AG04449 (cell line): ENCODE measurements around the gene PPT1.
A peak's percentile ranks its signal among the peaks of the same experiment; 100 is the strongest.

ENCODE experiments used
- CTCF ChIA-PET: fragments of 350-600 bp; formaldehyde crosslinking; extraction: SDS; loops from one replicate; lab custom pipeline; 2021; ENCODE audit warnings: antibody characterized with exemption; lab: Yijun Ruan, JAX
- POLR2A ChIA-PET: fragments of 400-600, 350-600 bp; formaldehyde crosslinking; extraction: SDS; loops from one replicate; lab custom pipeline; 2020; ENCODE audit warnings: antibody characterized with exemption, inconsistent platforms; lab: Yijun Ruan, JAX
- DNase-seq: peaks from one replicate; pipeline ENCODE4 v3.0.0-alpha.2; 2010; ENCODE audit warnings: low read depth, low spot score
- H3K4me3 ChIP-seq: 2 replicates; pipeline ENCODE4 v1.5.1; 2011; ENCODE audit warnings: low read depth, mild to moderate bottlenecking, control low read depth, low read length
- CTCF ChIP-seq: IDR thresholded peaks from one replicate; pipeline ENCODE4 v1.5.1; 2011; ENCODE audit warnings: mild to moderate bottlenecking, moderate library complexity, low read length, control low read depth, inconsistent platforms; ENCODE audit not compliant: insufficient read depth; ENCODE audit errors: missing control alignments

PPT1 gene

GRCh38 chr1:40034869-40035268 is 62.2 kb downstream of the PPT1 start:
- no peak overlapping the region for H3K4me3 ChIP-seq
- POLR2A ChIA-PET, result no interaction called here
- no peak for DNase-seq
- no peak for TF ChIP-seq CTCF
- CTCF ChIA-PET, result interaction anchor here (1.1 to 8.4 kb wide), 5 partner anchors 12 to 215 kb away, joined by 6 to 185 read pairs (median 59); no protein-coding TSS in a partner anchor

- H3K4me3 ChIP-seq, result no peak overlapping the region
- CTCF ChIA-PET, result interaction anchor here (0.5 to 8.4 kb wide), 56 partner anchors 10 to 354 kb away, joined by 3 to 185 read pairs (median 6); partner anchors contain the start of genes MYCL and TRIT1
- no peak for DNase-seq
- peak; percentile 70 for TF ChIP-seq CTCF
- POLR2A ChIA-PET, result interaction anchor here (0.6 to 1.2 kb wide), 2 partner anchors 17 to 294 kb away, joined by 3 to 4 read pairs; partner anchors contain the start of gene PPIE
Observed at GRCh38 chr1:40032240-40032891, 64.7 kb downstream of the PPT1 start.

GRCh38 chr1:40030528-40031135 is 66.4 kb downstream of the PPT1 start:
- CTCF ChIA-PET, result interaction anchor here (1.1 to 8.4 kb wide), 10 partner anchors 8 to 213 kb away, joined by 3 to 185 read pairs (median 38); no protein-coding TSS in a partner anchor
- no peak for TF ChIP-seq CTCF

GRCh38 chr1:40029608-40030007 is 67.4 kb downstream of the PPT1 start:
- no peak for TF ChIP-seq CTCF
- DNase-seq, result no peak
- CTCF ChIA-PET, result interaction anchor here (1.0 to 8.4 kb wide), 7 partner anchors 9 to 212 kb away, joined by 3 to 185 read pairs (median 59); partner anchors contain the start of gene MYCL
- no peak overlapping the region for H3K4me3 ChIP-seq
- POLR2A ChIA-PET, result no interaction called here

More at GRCh38 chr1:40030528-40031135, 66.4 kb downstream of the PPT1 start:
- POLR2A ChIA-PET, result no interaction called here
- no peak for DNase-seq
- no peak overlapping the region for H3K4me3 ChIP-seq

GRCh38 chr1:40027647-40028046 is 69.4 kb downstream of the PPT1 start:
- no peak for DNase-seq
- no peak overlapping the region for H3K4me3 ChIP-seq
- TF ChIP-seq CTCF, result no peak
- ChIA-PET POLR2A (interaction anchor here (1.3 kb wide), 1 partner anchor 13 kb away, joined by 4 read pairs; the partner anchor contains the start of gene CAP1), CTCF (interaction anchor here (0.9 to 8.4 kb wide), 4 partner anchors 10 to 109 kb away, joined by 3 to 185 read pairs (median 44); no protein-coding TSS in a partner anchor)

- no peak overlapping the region for H3K4me3 ChIP-seq
- CTCF ChIA-PET, result interaction anchor here (0.7 to 6.8 kb wide), 4 partner anchors 9 to 198 kb away, joined by 3 to 57 read pairs (median 3); no protein-coding TSS in a partner anchor
- DNase-seq, result no peak
- POLR2A ChIA-PET, result no interaction called here
- no peak for TF ChIP-seq CTCF
Observed at GRCh38 chr1:40024671-40025070, 72.4 kb downstream of the PPT1 start.
